Activated CD4-positive, alpha-beta T cell treated with anti-CD3 and anti-CD28 coated beads, Interleukin-2, amount 50 U/mL, for 1 hour (primary cell): ENCODE data around the gene SCIN.
"Not testable (repeated sequence)": the region's sequence is repeated elsewhere in the genome, so short reads cannot be mapped to it uniquely, and the experiment has no call there.

Experiments
- DNase-seq: peaks from one replicate; pipeline ENCODE4 v3.0.0-alpha.2; 2020

SCIN gene

GRCh38 chr7:12570534-12571461, at the start of gene SCIN:
Gene SCIN (plus strand): TSS chr7:12570720. CDS start chr7:12570787, 67 bp downstream.
- peak; percentile 1 for DNase-seq

GRCh38 chr7:12524794-12525386, 45.6 kb upstream of the SCIN start:
- DNase-seq: no peak

- DNase-seq: not testable (repeated sequence)
These were observed 43.8 kb upstream of the SCIN start for GRCh38 chr7:12526693-12527092.

GRCh38 chr7:12527670-12528069, 42.9 kb upstream of the SCIN start:
- DNase-seq: not testable (repeated sequence)

- no peak for DNase-seq
These were observed 40.4 kb upstream of the SCIN start for GRCh38 chr7:12529971-12530710.

GRCh38 chr7:12531784-12532183, 38.7 kb upstream of the SCIN start:
- no peak for DNase-seq

- DNase-seq: no peak
These were observed 36.5 kb upstream of the SCIN start for GRCh38 chr7:12534046-12534445.

GRCh38 chr7:12539681-12540080, 30.8 kb upstream of the SCIN start:
- DNase-seq: no peak

GRCh38 chr7:12540850-12541249, 29.7 kb upstream of the SCIN start:
- DNase-seq: no peak

- DNase-seq: no peak
These were observed 26.9 kb upstream of the SCIN start for GRCh38 chr7:12543586-12543985.

GRCh38 chr7:12549106-12549505, 21.4 kb upstream of the SCIN start:
- DNase-seq: no peak

- no peak for DNase-seq
These were observed 19.6 kb upstream of the SCIN start for GRCh38 chr7:12550956-12551355.

- DNase-seq: no peak
These were observed 17.6 kb upstream of the SCIN start for GRCh38 chr7:12552876-12553275.

GRCh38 chr7:12553416-12553815, 17.1 kb upstream of the SCIN start:
- DNase-seq: no peak

- DNase-seq: no peak
These were observed 16.2 kb upstream of the SCIN start for GRCh38 chr7:12554351-12554750.

- DNase-seq: no peak
These were observed 15.6 kb upstream of the SCIN start for GRCh38 chr7:12554872-12555271.

- DNase-seq: not testable (repeated sequence)
These were observed 14.8 kb upstream of the SCIN start for GRCh38 chr7:12555695-12556094.

- DNase-seq: not testable (repeated sequence)
These were observed 14.3 kb upstream of the SCIN start for GRCh38 chr7:12556139-12556792.

- DNase-seq: no peak
These were observed 13.2 kb upstream of the SCIN start for GRCh38 chr7:12557282-12557681.

GRCh38 chr7:12564996-12565764, 5.3 kb upstream of the SCIN start:
- no peak for DNase-seq

- no peak for DNase-seq
These were observed 4.6 kb upstream of the SCIN start for GRCh38 chr7:12565873-12566272.

- DNase-seq: no peak
These were observed 3.5 kb upstream of the SCIN start for GRCh38 chr7:12567015-12567414.
